Astrocyte of the spinal cord (primary cell): ENCODE measurements around the gene OXCT1.
"Not testable (repeated sequence)": the region's sequence is repeated elsewhere in the genome, so short reads cannot be mapped to it uniquely, and the experiment has no call there.

Experiments used
- DNase-seq: peaks from one replicate; pipeline ENCODE4 v3.0.0; 2011; ENCODE audit warnings: low read depth, low spot score
- H3K4me3 ChIP-seq: 2 replicates; pipeline ENCODE4 v1.5.1; 2011; ENCODE audit warnings: low read depth, mild to moderate bottlenecking, low read length, moderate library complexity
- CTCF ChIP-seq: IDR thresholded peaks from 2 replicates; pipeline ENCODE4 v1.5.1; 2012; ENCODE audit warnings: low read depth, mild to moderate bottlenecking, low read length, inconsistent platforms
- in situ Hi-C: cut with HindIII; loops from 2 replicates; pipeline ENCODE4 v1.10.0; 2017; ENCODE audit warnings: low sequenced_read_pairs

Gene OXCT1

GRCh38 chr5:41821051-41821450 lies 49.2 kb downstream of the OXCT1 start:
- no peak overlapping the region for H3K4me3 ChIP-seq

GRCh38 chr5:41820150-41820549 lies 50.1 kb downstream of the OXCT1 start:
- no peak for DNase-seq
- no peak overlapping the region for H3K4me3 ChIP-seq
- no peak for TF ChIP-seq CTCF
- in situ Hi-C loops = loop anchor here (25.0 kb wide), 1 partner anchor 558 kb away; no protein-coding TSS in a partner anchor

More at GRCh38 chr5:41821051-41821450, 49.2 kb downstream of the OXCT1 start:
- TF ChIP-seq CTCF = no peak
- in situ Hi-C loops = loop anchor here (25.0 kb wide), 1 partner anchor 559 kb away; no protein-coding TSS in a partner anchor
- no peak for DNase-seq

GRCh38 chr5:41817625-41818301 lies 52.5 kb downstream of the OXCT1 start:
- H3K4me3 ChIP-seq = no peak overlapping the region
- no peak for DNase-seq
- no peak for TF ChIP-seq CTCF
- in situ Hi-C loops = loop anchor here (25.0 kb wide), 1 partner anchor 555 kb away; no protein-coding TSS in a partner anchor

GRCh38 chr5:41815663-41816229 lies 54.5 kb downstream of the OXCT1 start:
- TF ChIP-seq CTCF = no peak
- in situ Hi-C loops = loop anchor here (25.0 kb wide), 1 partner anchor 553 kb away; no protein-coding TSS in a partner anchor
- DNase-seq = no peak
- no peak overlapping the region for H3K4me3 ChIP-seq

GRCh38 chr5:41815261-41815660 lies 55.0 kb downstream of the OXCT1 start:
- in situ Hi-C loops = loop anchor here (25.0 kb wide), 1 partner anchor 553 kb away; no protein-coding TSS in a partner anchor
- no peak for TF ChIP-seq CTCF
- DNase-seq = no peak
- no peak overlapping the region for H3K4me3 ChIP-seq

GRCh38 chr5:41814306-41814705 lies 55.9 kb downstream of the OXCT1 start:
- DNase-seq = not testable (repeated sequence)
- in situ Hi-C loops = loop anchor here (25.0 kb wide), 1 partner anchor 552 kb away; no protein-coding TSS in a partner anchor

GRCh38 chr5:41812156-41812555 lies 58.1 kb downstream of the OXCT1 start:
- in situ Hi-C loops = loop anchor here (25.0 kb wide), 1 partner anchor 550 kb away; no protein-coding TSS in a partner anchor
- no peak overlapping the region for H3K4me3 ChIP-seq
- no peak for DNase-seq
- TF ChIP-seq CTCF = no peak

More at GRCh38 chr5:41814306-41814705, 55.9 kb downstream of the OXCT1 start:
- not testable (repeated sequence) for H3K4me3 ChIP-seq
